Mesenteric fat pad (tissue), 1 donor: ENCODE results near the gene DLAT. TPM values are rescaled to one million over a fixed set of nuclear protein-coding genes. Genes with fewer than 3 reads are reported as not detected.
"Not testable (repeated sequence)": the region's sequence is repeated elsewhere in the genome, so short reads cannot be mapped to it uniquely, and the experiment has no call there.

ENCODE experiments used
- DNase-seq: peaks from one replicate; pipeline ENCODE4 v3.0.0-alpha.2; 2020; ENCODE audit warnings: low spot score
- long read RNA-seq: library from polyadenylated mRNA; unstranded; transcript quantifications from one replicate; pipeline ENCODE4 v2.0.0, GENCODE V29; 2020
- total RNA-seq: library from RNA; stranded (reverse); fragmentation: NEBNext Ultra II Directional; extraction: Animal tissue kit (Norgen Biotek cat#: 25700); gene quantifications from one replicate; pipeline ENCODE4 v1.2.1, GENCODE V29; 2021
- donor health status: DM: yes; HTN: yes; CAD: no.

Gene DLAT
- 77.7 TPM for total RNA-seq
- long read RNA-seq, full-length matches to known transcripts = 37 of 56 reads
- long read RNA-seq, partial matches to known transcripts = 11 of 56 reads
- long read RNA-seq, other reads (novel, unspliced or antisense) = 8 of 56 reads

DNA sequence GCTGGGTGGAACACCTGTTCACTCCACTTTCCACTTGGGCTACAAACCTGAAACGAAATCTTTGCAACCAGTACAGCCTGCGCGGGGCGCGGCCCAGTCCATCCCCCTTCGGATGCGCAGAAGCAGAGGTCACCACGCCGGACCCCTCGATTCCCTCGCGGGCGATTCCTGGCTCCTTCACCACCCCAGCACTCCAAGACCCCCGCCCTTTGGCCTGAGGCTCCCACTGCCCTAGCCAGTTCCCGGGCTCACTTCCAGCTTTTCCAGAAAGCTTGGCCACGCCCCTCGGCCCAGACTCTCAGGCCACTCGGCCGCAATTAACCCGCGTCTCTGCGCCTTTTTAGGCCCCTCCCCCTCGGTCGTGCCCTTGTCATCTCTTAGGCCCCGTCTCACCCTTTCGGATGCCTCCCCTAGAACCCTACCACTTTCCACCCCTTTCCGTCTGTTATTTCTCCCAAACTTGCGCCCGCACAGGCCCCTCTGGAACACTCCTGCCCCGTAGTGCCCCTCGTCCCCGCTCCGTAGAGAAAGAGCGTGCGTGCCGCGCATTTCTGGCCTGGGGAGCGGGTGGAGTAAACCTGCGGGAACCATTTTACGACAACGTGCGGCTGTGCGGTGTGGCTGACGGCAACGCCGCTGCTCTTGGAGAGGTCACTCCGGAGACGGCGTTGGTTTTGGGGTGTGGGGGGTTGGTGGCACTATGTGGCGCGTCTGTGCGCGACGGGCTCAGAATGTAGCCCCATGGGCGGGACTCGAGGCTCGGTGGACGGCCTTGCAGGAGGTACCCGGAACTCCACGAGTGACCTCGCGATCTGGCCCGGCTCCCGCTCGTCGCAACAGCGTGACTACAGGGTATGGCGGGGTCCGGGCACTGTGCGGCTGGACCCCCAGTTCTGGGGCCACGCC is at the start of gene DLAT:
Gene DLAT, plus strand, starts transcription at position 636 of the 906 bp plus-strand sequence. Its CDS starts 65 bp downstream, at position 701.
- peak; percentile 94 for DNase-seq

DNA sequence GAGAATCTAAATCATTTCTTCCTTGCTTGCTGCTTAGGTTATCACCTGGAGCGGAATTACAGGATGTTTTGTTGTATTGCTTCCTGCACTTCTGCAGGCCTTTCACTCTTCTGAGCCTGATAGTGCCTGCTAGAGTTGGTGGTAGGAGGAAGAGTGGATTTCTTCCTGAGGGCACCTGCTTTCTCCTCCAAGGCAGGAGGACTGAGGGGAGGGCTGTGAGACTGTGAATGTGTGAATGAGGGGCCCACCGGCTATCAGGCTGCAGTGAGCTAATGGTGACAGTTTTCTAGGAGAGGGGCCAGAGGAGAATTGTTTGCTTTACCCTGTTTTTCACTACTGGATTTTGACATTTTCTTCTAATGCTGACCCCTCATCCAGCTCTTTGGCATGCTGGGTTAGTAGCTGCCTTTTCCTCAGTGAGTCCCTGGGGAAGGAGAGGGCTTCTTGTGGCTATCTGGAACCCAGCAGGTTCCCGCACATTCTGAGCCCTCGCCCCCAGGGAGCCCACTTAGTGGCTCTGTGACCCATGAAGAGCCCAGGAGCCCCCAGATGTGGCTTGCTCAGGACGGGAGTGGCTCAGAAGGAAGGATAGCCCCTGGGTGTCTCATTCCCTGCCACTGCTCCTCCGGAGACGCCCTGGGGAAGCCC is 49.0 kb upstream of the DLAT start:
- no peak for DNase-seq

DNA sequence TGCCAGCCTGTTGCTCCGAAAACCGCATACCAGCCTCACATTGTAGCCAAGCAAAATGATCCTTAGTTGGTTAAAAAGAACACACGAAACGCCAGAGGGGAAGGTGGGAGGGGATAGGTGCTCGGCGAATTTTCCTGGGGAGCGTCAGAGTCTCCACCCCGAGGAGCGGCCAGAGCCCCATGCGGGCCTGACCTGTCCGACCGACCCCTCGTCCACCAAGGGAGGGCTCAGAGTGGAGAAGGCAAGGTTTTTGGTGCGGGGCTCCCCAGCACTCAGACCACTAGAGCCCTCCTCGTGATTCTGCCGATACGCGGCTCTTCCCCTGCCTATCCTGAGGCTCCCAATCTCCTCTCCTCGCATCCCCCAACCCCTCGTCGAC is 48.5 kb upstream of the DLAT start:
- DNase-seq = no peak

DNA sequence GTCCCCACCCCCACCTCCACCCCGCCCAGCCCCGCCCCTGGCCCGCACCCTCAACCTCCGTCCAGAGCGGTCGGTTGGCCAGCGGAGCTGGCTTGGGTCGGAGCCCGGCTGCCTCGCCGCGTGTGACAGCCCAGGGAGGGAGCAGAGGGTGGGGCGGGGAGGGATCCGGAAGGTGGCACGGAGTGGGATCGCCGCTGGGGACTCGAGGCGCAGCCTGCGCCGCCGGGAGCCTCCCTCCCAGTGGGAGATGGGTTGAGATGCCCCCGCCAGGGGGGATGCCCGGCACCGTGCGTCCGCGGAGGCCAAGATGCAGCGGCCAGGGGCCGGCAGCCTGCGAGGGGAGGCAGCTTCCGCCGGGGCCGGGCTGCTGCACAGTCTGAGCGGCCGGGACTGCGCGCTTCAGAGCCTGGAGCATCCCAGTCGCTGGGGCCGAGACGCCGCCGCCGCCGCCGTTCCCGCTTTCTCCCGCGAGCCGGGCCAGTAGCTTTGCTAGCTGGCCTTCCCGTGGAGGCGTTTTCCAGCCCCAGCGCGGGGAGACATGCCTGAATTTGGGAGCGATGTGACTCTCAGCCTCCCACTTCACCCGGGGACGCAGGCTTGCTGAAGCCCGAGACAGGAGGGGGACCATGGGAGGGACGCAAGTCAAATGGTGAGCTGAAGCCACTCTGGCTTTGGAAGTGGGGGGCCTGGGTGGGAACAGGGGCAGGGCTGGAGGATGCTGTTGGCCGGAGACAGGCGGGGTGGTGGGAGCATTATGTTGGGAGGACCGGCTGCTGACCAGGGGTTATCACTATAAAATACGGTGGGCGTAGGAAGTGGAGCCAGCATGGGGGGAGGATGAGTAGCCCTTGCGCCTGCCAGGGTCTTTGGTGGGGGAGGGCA is 47.8 kb upstream of the DLAT start:
- peak; percentile 92 for DNase-seq

DNA sequence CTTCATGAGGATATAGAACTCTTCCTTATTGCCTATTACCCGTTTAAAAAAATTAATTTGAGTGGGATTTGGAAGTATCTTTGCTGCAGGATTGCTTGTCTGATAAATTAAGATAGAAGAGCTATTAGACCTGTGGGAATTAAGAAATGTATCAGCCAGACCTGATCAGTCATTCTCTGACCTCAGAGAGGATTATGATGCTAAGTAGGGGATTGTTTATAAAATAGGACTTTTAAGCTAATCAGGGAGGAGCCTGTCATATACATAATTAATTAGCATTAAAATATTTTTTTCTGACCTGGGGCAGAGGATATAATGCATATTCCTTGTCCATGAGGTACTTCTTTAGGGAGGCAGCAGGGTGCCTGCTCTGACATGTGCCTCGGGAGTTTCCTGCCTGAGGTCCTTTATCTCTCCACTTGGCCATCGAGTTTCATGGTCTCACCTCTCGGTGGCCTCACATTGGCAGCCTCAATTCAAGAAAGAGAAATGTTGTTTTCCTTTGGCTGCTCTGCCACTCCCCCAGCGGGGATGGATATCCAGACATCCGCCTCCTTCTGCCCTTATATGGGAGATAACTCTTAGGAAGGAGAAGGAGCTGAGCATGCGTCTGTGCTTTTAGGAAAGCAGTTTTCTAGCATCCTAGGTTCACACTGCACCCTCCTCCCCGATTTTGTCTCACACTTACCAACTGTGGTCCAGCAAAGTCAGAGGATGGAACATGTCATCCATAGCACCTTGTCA is 47.0 kb upstream of the DLAT start:
- DNase-seq = no peak

DNA sequence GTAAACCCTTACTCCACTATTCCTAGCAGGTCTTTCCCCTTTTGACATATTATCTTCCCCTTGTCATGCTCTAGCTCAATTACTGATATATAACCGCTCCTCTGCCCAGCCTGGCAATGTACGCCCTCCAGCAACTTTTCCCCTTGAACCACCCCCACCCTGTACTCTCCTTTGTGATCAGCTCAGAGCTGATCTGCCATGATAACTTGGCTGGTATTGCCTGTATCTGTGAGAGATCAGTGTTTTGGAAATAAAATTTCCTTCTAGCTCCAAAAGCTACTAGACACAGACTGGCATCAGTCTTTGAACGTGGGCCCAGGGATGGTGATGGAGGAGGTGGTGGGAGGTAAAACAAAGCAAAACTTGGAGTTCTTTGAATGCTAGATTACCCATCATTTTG is 45.1 kb upstream of the DLAT start:
- no peak for DNase-seq

DNA sequence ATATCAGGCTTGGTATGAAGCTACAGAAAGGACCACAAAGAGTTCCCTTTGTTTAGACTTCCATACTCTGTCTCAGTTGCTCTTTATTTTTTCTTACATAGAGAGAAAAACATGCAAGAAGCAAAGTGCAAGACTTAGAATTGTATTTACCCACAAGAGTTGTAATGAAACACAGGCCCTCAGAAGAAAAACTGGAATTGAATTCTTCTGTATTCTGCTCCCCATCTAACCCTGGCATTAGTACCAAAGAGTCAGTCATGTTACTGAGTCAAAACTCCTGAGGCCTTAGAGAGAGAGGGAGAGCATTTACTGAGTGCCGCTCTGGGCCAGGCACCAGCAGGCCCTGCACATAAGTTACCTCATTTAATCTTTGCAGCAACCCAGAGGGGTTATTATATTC is 43.9 kb upstream of the DLAT start:
- DNase-seq = no peak

DNA sequence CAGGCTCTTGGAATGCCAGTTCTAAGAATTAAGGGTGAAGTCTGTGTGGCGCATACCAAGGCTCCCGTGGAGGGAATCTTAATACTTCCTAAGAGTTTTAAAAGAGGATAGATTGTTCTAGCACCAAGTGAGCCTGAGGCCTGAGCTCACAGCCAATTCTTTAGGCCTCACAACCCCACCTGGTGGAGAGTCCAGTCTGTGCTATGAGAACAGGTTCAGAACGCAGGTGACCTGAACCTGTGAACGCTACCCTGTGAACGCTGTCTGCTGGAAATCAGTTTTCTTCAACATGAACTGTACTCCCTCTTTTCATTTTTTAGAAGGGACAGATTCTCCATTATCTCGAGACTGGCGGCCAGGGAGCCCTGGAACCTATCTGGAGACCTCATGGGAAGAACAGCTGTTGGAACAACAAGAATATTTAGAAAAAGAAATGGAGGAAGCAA is 43.2 kb upstream of the DLAT start:
- DNase-seq = no peak

DNA sequence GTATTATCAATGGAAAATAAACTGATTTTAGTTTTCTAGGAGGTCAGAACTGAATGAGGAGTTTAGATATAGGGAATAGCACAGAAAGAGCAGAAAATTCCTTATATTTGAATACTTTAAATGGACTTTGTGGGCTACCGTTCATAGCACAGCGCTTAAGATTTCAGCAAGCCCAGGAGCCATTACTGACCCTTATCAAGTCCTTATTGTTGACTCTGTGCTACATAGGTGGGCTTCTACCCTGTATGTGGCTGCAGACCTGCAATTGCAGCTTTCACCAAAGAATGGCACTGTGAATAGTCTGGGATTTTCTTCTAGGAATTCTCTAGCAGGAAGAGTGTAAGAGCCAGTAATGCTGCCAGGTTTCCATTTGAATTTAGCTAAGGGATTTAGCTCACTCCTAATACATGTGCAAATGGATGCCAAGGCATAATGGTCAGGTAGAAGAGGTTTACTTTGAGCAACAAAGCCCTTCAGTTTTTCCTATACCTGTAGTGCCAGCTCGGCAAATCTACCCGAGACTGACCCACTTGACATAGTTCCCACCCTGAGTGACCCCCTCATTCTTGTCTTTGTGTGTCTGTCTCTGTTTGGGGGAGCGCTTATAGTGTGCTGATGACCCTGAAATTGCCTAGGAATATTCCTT is 42.5 kb upstream of the DLAT start:
- no peak for DNase-seq

DNA sequence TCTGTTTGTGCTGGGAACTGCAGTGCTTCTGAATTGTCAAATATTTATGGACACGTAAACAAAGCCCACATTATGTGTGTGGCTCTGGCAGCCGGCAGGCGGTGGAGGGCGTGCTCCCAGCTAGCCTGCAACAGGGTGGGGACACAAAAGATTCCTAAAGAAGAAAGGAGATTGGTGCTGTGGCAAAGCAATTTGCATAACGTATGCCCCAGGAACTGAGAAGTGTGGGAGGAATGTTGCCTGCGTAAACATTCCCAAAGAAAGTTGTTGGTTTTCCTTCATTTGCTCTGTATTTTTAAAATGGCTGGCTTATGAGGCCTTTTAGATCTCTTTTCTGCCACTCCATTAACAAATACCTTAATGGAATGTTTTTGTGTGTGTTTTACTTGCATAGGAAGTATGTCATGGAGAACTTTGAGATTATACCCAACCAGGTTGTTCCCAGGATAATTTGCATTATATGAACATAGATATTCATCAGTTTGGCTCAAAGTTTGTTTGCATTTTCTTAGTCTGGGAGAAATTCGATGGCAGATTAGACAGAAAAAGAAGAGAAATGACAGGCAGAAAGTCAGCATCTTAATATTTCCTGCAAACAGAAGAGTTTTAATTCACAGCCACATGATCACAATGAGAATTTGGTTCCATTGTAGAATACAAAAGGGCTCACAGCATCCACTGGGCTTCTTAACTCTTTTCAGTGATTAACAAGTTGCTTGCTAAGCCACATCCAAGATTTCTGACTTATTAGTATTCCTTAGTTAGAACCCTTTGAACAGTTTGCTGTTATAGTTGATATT is 41.8 kb upstream of the DLAT start:
- no peak for DNase-seq

DNA sequence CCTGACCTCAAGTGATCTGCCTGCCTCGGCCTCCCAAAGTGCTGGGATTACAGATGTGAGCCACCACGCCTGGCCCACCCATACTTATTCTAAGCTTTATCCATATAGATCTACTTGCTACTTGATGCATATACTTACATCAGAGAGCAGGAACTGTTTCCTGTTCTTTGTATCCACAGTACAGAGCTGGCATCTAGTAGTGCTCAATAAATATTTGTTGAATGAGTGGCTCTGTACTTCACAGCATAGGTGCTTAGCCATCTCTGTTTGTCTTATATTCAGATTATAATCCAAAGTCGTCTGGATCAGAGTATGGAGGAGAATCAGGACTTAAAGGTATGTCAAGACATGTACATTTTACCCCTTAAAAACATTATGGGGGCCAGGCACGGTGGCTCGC is 38.6 kb upstream of the DLAT start:
- DNase-seq = no peak

DNA sequence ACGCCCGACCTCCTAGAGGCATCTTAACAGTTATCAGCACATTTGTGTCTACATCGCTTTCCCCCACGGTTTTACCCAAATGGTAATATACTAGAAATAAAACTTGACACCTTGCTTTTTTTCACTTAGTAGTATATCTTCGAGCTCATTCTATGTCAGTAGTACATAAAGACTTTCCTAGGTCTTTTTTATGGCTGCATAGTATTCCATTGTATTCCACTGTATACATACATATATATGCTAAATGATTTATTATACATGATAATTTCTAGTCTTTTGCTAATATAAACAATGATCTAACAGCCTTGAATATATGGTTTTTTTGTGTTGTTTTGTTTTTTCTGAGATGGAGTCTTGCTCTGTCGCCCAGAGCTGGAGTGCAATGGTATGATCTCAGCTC is 34.8 kb upstream of the DLAT start:
- no peak for DNase-seq

DNA sequence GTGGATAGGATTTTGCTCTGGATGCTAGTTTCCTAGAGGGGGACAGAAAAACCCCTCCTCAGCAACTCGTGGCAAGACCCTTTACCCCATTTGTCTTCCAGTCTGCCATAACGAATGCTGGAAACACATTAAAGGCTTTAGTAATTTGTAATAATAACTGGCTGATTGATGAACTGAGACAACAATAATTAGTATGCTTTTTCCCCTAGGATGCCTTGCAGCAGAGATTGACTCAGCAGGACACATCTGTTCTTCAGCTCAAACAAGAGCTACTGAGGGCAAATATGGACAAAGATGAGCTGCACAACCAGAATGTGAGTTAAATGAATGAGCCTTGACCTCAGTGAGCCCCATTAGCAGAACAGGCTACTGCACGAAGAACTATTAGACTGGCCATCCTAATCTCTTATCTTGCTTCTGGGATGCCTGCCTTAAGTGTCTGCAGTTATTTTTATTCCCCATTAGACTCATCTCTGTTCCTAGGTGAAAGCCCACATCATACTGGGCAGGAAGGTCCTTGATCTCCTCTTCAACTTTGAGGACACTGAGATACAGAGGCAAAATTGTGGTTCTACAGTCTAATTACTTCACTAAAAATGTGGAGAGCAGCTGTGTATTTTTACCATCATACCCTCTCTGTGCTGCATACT is 32.9 kb upstream of the DLAT start:
- no peak for DNase-seq

DNA sequence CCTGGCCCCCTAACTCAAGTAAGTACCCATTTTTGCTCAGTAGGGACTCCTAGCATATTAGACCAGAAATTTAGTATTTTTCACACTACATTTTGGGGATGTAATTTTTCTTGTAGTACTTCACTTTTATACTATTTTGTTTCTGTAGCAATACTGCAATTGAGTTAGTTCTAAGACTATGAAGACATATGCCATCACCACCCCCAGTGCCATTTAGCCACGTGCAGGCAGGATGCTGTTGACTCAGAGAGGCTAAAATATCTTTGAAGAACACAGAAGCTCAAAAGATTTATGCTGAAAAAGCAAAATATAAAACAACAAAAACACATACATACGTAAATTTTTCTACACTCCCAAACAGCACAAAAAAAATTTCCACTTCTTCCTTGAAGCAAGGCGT is 29.1 kb upstream of the DLAT start:
- no peak for DNase-seq

DNA sequence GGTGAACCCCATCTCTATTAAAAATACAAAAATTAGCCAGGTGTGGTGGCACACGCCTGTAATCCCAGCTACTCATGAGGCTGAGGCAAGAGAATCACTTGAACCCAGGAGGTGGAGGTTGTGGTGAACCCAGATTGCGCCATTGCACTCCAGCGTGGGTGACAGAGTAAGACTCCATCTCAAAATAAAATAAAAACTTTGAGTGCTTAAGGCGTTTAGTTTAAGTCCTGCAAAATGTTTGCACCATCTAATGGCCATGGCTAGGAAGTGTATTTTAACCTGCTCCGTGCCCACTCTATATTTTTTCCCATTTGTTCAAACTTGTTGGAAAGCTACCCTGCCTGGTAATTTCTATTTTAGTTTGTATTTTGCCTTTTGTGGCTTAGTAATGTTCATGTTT is 28.5 kb upstream of the DLAT start:
- not testable (repeated sequence) for DNase-seq

DNA sequence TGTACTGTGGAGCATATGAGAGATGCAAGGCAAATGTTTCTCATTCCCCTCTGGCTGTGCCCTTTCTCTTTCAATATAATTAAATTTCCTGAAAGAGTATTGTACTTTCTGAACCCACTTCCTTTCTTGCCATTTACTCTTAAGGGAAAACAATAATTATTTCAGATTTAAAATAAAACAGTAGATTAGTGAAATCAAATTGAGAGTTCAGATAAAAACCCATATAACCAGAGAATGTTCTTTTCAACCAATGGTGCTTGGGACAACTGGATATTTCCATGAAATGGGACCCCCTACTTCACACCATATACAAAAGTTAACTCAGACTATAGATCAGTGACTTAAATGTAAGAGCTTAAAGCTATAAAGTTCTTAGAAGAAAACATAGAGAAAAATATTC is 26.1 kb upstream of the DLAT start:
- no peak for DNase-seq

DNA sequence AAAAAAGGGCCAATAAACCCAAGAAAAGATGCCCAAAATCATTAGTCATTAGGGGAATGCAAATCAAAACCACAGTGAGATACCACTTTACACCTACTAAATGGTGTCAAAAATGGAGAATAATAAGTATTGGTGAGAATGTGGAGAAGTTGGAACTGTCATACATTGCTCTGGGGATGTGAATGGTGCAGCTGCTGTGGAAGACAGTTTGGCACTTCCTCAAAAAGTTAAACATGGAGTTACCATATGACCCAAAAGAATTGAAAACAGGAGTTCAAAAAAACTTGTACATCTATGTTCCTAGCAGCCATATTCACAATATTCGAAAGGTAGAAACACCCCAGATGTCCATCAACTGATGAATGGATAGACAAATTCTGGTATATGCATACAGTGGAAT is 24.5 kb upstream of the DLAT start:
- no peak for DNase-seq

DNA sequence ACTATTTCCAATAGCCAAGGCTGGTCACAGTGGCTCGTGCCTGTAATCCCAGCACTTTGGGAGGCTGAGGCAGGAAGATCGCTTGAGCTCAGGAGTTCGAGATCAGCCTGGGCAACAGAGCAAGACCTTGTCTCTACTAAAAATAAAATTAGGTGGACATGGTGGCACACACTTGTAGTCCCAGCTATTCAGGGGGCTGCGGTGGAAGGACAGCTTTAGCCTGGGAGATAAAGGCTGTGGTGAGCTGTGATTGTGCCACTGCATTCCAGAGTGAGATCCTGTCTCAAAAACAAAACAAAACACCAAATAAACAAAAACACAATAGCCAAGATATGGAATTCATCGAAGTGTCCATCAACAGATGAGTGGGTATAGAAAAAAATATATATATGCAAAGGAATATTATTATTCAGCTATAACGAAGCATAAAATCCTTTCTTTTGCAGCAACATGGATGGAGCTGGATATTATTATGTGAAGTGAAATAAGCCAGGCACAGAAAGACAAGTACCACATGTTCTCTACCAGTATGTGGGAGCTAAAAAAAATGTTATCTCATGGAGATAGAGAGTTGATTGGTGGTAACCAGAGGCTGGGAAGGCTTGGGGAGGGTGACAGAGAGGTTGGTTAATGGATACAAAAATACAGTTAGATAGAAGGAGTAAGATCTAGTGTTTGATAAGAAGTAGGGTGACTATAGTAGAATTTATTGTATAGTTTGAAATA is 22.6 kb upstream of the DLAT start:
- DNase-seq = no peak
